Fibroblast of lung (primary cell): ENCODE data around the gene SLC9A3.

ENCODE experiments used
- CTCF ChIP-seq, 2 donors: IDR thresholded peaks in 1 of 2; conservative IDR thresholded peaks in 1 of 2; 1 replicate in 1 of 2; 2 replicates in 1 of 2; pipeline ENCODE4 v1.5.1; 2011 to 2012; ENCODE audit warnings: low read length in 2 of 2, control low read depth in 1 of 2, inconsistent platforms in 1 of 2, low read depth in 1 of 2, mild to moderate bottlenecking in 1 of 2
- EZH2 ChIP-seq: IDR thresholded peaks from 2 replicates; pipeline ENCODE4 v1.5.1; 2012; ENCODE audit warnings: low read length, control low read depth, mild to moderate bottlenecking; ENCODE audit errors: missing control alignments

- TF ChIP-seq CTCF (conservative IDR thresholded peaks at IDR 0.05 in 1 of 2, IDR thresholded peaks at IDR 0.05 in 1 of 2; ENCODE audit: low read depth in 1 of 2, low read length in 2 of 2) (no peak), EZH2 (no peak)
These were observed 62.2 kb downstream of the SLC9A3 start for GRCh38 chr5:462051-462481.
